ENCODE data around the gene DGCR2.
"Not testable (repeated sequence)": the region's sequence is repeated elsewhere in the genome, so short reads cannot be mapped to it uniquely, and the experiment has no call there.

DNA sequence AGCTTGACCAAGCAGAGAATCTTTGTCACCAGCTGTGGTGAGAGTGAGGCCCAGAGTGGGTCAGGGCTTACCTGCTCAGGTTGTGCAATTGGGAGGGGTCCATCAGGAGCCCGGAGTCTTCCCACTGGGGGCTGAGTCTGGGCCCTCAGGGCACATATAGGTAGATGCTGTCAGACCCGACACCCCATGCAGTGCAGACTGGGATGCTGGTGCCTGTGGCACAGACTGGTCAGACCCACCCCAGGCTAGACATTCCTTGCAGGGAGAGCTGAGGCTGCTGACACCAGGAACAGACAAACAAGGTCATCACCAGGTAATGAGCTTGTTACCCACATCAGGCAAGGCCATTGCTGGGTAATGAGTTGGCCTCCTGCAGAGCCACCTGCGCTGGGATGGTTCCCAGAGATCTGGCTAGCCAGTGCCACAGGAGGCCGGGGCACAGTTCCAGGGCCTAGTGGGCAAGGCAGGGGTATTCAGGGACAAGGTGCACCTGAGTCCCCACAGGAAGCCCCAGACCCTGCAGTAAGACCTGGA lies 97.2 kb downstream of the DGCR2 start:
- TF ChIP-seq CTCF, POLR2AphosphoS5, POLR2A, EP300 (IDR thresholded peaks at IDR 0.05): not testable (repeated sequence)
